GM19324 (cell line): Measurements from ENCODE around the gene ERC2.

Experiments
- ATAC-seq: cut with Tn5 transposase; IDR thresholded peaks from one replicate; pipeline ENCODE4 v1.9.1; 2021; ENCODE audit warnings: mild to moderate bottlenecking, moderate library complexity; ENCODE audit not compliant: unreplicated experiment, low FRiP score

The ERC2 gene

DNA sequence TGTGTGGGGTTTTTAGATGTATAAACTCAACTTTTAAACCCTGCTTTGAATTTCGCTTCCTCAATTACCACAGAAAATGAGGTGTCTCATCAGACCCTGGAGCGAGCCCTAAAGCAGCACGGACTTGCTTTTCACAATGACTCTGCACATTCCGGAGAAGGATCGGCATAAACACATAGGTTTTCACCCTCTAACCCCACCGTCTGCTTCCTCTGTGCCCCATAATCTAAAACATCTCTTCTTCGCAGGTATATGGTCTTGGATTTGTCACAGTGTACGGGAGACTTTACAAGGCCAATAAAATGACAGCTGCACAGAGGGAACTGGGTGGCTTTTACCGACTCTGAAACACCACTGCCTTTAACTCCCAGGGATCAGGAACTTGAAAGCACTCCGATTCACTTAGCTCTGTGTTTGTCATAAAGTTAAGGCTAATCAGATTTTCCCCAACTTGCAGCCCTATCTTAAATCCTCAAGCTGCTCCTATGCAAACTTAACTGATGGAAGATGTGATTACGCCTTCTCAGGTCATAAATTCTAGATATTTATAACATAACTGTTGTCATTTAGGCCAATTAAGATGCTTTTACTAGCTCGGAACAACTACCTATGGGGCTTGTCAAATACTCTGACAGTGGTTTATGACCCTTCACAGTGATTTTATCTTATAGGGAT lies 847.8 kb downstream of the ERC2 start:
- ATAC-seq: peak; percentile 47

- ATAC-seq: peak; percentile 48
Observed at GRCh38 chr3:55619046-55619808, 849.0 kb downstream of the ERC2 start.

DNA sequence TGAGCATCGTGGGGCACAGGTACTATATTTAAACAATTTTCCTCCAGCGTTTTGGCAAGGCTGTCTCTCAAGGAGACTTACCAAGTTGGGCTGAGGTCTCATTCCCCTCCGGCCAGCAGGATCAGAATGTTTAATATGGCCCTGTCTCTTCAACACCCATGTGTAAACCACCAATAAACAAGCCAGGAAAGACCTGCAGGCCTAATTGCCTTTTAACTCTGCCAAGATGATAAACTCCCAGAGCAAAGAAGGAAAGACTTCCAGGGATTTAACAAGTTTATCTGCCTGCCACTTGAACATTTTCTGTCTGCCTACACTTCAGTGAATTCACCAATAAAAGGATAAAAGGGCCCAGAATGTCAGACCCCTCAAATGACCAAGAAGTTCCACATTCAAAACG lies 850.9 kb downstream of the ERC2 start:
- no peak for ATAC-seq

- ATAC-seq: no peak
Observed at GRCh38 chr3:55616803-55617202, 851.5 kb downstream of the ERC2 start.

GRCh38 chr3:55615694-55616295 lies 852.5 kb downstream of the ERC2 start:
- no peak for ATAC-seq

- no peak for ATAC-seq
Observed at GRCh38 chr3:55615039-55615693, 853.1 kb downstream of the ERC2 start.

GRCh38 chr3:55611121-55611520 lies 857.1 kb downstream of the ERC2 start:
- ATAC-seq: no peak

DNA sequence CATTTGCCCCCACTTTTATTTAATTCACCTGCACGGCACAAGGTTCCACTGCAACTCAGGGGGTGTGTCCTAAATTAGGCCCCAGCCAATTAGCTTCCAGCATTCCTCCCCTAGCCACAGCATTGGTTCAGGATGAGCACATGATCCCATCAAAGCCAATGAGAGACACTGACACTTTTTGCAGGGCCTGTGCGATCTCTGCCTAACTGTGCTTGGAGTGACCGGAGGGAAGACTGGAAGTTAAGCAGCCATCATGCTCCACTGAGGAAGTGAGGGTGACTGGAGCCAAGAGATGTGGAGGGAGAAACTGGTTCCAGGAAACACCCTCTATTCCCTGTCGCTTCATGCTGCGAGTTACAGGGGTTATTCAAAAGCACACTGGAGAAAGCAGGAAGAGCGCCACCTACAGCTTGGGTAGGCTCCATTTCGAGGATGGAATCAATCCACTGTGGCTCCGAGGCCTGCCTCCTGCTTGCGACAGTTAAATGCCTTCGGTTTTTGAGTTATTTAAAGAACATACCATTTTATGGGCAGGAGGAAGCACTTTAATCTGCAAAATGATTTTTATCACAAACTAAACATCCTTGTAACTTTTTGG lies 858.9 kb downstream of the ERC2 start:
- no peak for ATAC-seq

GRCh38 chr3:55608301-55608937 lies 859.8 kb downstream of the ERC2 start:
- no peak for ATAC-seq

GRCh38 chr3:55607844-55608243 lies 860.4 kb downstream of the ERC2 start:
- peak; percentile 58 for ATAC-seq

GRCh38 chr3:55607175-55607574 lies 861.1 kb downstream of the ERC2 start:
- ATAC-seq: no peak

DNA sequence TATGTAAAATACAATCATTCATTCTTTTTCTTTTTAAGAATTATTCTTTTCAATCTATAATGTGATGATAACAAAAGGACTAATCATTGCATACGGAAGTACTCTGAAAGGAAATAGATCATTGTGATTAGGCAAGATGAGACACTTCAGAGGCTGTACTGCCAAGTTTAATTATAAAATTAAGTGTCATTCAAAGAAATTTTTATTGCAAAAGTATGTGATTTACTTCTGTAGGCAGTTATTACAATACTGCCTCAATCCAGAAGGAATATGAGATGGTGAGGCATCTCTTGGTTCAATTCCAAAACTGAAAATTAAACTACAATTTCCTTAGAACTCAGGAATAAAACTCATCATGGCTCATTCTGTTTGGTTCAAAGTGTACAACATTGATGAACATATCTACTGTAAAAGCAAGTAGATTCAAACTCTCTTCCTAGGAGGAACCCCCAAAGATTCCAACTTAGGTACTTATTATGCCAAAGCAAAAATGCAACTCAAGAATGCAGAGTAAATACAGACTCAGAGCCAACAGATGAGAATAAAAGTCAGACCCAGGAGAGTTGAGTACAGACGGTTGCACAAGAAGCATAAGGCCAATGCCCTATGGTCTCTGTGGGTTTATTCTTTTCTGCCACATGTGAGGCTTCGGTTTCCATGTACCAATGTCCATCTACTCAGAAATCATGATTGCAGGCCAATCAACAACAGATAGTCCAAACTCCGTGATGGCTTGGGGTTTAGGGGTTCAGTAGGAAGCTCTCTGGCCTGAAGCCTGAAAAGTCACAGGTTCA lies 862.6 kb downstream of the ERC2 start:
- no peak for ATAC-seq

GRCh38 chr3:55604846-55605245 lies 863.4 kb downstream of the ERC2 start:
- no peak for ATAC-seq

DNA sequence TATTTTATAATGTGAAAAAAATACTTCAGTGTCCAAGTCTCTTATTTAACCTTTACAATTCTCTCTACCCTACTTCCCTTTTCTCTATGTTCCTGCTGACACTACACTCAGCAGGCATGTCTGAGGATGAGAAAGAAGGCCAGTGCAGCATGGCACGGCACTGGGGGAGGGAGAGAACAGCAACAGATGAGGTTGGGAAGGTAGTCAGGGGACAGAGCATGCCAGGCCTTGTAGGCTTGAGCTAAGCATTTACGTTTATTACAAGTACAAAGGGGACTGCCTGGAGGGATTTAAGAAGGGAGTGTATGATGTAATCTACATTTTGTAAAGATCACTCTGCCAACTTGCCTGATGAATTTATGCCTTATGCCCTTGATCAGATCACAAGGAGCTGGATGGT lies 863.9 kb downstream of the ERC2 start:
- ATAC-seq: no peak

DNA sequence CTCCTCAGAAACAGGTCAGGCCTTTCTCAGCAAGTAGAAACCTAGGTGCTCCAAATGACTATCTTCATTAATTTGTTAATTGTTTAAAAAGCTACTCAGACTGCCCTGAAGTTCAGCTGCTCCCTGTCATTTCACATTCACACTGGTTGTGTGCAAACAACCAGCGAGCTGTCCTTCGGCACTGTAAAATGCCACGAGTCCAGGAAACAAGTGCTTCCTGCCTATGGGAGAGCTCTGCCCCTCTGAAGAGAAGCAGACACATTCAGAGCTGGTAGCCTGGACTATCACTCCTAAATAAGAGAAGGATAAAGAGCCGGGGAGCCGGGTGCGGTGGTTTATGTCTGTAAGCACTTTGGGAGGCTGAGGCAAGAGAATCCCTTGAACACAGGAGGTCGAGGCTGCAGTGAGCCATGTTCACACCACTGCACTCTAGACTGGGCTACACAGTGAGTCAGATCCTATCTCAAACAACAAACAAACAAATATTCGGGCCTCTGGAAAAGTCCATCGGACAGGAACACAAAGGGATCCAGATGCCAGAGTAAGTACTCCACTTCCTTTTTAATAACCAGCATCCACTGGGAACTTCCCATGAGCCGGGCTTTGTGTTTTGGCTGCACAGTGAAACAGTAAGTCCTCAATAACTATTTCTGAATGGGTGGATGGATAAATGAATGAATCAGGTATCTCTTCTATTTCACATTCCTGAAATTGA lies 866.7 kb downstream of the ERC2 start:
- ATAC-seq: no peak

DNA sequence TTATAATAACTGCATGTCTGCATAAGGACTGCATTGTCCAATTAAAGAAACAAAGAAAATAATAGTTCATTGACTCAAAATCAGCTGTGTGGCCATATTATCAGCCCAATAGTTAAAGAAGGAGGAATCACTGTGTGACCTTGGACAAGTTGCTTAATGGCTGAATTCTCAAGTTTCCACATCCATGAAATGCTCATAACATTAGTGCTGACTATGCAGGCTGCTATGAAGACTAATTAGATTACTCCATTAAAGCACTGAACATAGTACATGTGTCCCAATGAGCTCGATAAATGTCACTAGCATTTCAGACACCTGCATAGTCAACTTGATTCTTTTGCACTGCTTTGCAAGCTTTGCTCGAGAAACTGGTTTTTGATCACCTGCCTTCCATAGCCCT lies 870.0 kb downstream of the ERC2 start:
- ATAC-seq: no peak

- no peak for ATAC-seq
Observed at GRCh38 chr3:55597641-55598040, 870.6 kb downstream of the ERC2 start.

DNA sequence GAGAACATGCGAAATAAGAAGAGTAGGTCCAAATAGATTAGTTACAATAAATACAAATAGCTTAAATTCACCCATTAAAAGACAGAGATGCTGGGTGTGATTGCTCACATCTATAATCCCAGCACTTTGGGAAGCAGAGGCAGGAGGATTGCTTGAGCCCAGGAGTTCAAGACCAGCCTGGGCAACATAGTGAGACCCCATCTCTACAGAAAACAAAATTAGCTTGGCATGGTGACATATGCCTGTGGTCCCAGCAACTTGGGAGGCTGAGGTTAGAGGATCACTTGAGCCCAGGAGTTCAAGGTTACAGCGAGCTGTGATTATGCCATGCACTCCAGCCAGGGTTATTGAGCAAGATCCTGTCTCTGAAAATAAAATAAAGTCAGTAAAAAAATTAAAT lies 872.1 kb downstream of the ERC2 start:
- ATAC-seq: no peak

GRCh38 chr3:55595420-55595819 lies 872.8 kb downstream of the ERC2 start:
- ATAC-seq: no peak
